ENCODE measurements around the gene CHN1. TPM values are rescaled to one million over a fixed set of nuclear protein-coding genes. Genes with fewer than 3 reads are reported as not detected.

Gene CHN1
- total and polyA plus RNA-seq, 7 donors, result 2.1 to 15.6 (median 11.4) TPM

DNA sequence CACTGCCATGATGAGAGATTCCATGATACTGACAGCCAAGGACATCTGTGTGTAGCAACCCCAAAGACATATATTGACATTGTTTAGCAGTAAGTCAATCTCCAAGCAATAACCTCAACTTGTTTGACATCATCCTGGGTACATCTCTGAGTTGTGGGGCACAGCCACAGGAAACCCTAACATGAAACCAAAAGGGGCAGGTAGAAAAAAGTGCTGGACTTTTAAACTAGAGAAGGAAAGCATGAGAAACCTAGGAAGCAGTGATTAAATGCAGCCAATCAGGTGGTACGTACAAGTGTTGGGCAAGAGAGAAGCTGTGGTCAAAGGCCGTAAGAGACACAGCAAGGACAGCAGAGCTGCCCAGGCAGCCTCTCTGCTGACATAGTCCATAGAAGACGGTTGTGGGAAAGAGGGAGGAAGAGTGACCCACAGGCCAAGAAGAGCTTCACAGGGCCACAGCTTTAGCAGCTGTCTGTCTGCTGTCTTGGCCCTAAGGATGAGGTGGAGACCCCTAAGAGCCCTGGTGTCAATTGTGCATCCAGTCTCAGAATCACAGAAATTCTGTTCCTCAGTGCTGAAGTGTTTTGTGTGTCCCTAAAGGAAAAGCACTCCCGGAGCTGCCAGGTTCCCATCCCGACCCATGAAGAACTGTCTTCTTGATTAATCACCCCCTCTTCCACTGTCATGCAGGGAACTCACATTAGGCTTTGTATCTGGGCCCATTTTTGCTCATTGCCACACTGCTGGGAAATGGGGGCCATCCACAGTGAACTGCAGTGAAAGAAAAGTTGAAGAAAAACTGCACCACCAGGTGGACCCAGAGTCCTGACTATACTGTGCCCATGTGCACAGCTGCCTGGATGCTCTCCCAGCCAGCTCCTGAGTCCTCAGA lies 25.4 kb upstream of the CHN1 start:
- intact Hi-C loops (cut with DNase I), result no loop called here
- no peaks in the 10 kb centered on the region for H3K36me3 ChIP-seq
- no peak for DNase-seq
- 86 to 89% methylated on average over 5 of the region's 5 CpGs for WGBS, 2 donors
- H3K4me1 ChIP-seq, result no peaks in the 10 kb centered on the region
- TF ChIP-seq, protein P1, sequence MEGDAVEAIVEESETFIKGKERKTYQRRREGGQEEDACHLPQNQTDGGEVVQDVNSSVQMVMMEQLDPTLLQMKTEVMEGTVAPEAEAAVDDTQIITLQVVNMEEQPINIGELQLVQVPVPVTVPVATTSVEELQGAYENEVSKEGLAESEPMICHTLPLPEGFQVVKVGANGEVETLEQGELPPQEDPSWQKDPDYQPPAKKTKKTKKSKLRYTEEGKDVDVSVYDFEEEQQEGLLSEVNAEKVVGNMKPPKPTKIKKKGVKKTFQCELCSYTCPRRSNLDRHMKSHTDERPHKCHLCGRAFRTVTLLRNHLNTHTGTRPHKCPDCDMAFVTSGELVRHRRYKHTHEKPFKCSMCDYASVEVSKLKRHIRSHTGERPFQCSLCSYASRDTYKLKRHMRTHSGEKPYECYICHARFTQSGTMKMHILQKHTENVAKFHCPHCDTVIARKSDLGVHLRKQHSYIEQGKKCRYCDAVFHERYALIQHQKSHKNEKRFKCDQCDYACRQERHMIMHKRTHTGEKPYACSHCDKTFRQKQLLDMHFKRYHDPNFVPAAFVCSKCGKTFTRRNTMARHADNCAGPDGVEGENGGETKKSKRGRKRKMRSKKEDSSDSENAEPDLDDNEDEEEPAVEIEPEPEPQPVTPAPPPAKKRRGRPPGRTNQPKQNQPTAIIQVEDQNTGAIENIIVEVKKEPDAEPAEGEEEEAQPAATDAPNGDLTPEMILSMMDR (IDR thresholded peaks at IDR 0.05), result peak in 1 of 4 experiments; percentile 11
- no peak for TF ChIP-seq EP300 (IDR thresholded peaks at IDR 0.05)
- no peaks in the 10 kb centered on the region for H3K27me3 ChIP-seq
- H3K4me3 ChIP-seq, result no peak overlapping the region
- H3K9me3 ChIP-seq, result no peaks in the 10 kb centered on the region
- no peak overlapping the region for H3K27ac ChIP-seq

DNA sequence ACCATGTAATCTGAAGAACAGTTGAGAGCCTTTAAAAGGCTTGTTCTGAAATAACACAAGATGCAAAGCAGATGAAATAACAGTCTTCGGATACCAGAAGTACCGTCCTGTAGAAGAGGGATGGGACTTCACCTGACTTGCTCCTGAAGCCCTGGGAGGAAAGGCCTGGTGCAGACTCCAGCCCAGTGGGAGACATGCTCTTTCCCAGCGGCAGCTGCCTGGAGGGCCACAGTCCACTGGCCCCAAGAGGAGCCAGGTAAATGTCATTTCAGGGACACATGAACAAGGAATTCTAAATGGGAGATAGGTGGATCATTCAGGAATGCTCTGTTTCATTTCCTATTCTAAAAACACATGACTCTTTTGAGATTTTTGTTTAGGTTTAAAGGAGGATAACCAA lies 22.6 kb upstream of the CHN1 start:
- no peak for DNase-seq
- H3K4me3 ChIP-seq, result no peak overlapping the region
- H3K36me3 ChIP-seq, result no peaks in the 10 kb centered on the region
- H3K27me3 ChIP-seq, result no peaks in the 10 kb centered on the region
- 94 to 95% methylated on average over 3 of the region's 3 CpGs for WGBS, 2 donors
- intact Hi-C loops (cut with DNase I), result no loop called here
- TF ChIP-seq EP300 (IDR thresholded peaks at IDR 0.05), result no peak
- no peak for TF ChIP-seq POLR2A (IDR thresholded peaks at IDR 0.05)
- TF ChIP-seq, protein P1 (IDR thresholded peaks at IDR 0.05), result no peak
- no peak for TF ChIP-seq POLR2AphosphoS5 (IDR thresholded peaks at IDR 0.05)
- peak overlapping the region in 3 of 4 donors; percentile 4 to 53 (median 45) for H3K27ac ChIP-seq
- H3K4me1 ChIP-seq, result no peaks in the 10 kb centered on the region
- no peaks in the 10 kb centered on the region for H3K9me3 ChIP-seq

DNA sequence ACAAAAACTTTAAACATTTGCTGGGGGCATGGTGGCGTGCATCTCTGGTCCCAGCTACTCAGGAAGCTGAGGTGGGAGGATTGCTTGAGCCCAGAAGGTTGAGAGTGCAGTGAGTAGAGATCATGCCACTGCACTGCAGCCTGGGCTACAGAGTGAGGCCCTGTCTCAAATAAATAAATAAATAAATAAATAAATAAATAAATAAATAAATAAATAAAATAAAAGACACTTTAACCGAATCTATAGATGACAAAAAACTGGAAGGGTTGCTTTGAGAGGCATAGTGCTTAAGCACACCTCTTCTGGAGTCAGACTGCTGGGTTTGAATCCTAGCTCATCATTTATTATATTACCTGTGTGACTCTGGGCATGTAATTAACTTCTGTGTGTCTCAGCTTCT lies 21.2 kb upstream of the CHN1 start:
- Histone ChIP-seq H3K36me3 (no peaks in the 10 kb centered on the region), H3K4me3 (no peak overlapping the region), H3K27me3 (no peaks in the 10 kb centered on the region), H3K9me3 (no peaks in the 10 kb centered on the region), H3K27ac (no peak overlapping the region), H3K4me1 (no peaks in the 10 kb centered on the region)
- DNase-seq, result no peak
- no peak for TF ChIP-seq POLR2A (IDR thresholded peaks at IDR 0.05)
- TF ChIP-seq POLR2AphosphoS5 (IDR thresholded peaks at IDR 0.05), result no peak
- TF ChIP-seq EP300 (IDR thresholded peaks at IDR 0.05), result no peak
- TF ChIP-seq, protein P1 (IDR thresholded peaks at IDR 0.05), result no peak
- intact Hi-C loops (cut with DNase I), result no loop called here
- WGBS, 2 donors, result 90 to 96% methylated on average over 2 of the region's 2 CpGs

DNA sequence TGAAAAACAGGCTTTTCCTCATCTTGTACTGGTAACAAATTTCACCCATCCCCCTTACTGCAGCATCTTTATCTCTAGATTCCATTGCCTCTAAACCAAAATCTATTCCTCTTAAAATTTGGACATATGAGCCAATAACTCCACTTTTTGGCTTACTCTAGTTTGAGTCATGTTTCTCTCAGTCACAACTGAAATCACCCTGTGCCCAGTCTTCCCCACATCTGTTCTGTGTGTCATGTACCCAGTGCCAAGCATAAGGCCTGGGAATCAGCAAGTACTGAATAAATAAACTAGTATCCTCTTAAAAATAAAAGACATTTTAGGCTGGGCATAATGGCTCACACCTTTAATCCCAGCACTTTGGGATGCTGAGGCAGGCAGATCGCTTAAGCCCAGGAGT lies 20.8 kb upstream of the CHN1 start:
- no peak for DNase-seq
- intact Hi-C loops (cut with DNase I), result no loop called here
- H3K4me3 ChIP-seq, result no peak overlapping the region
- H3K4me1 ChIP-seq, result no peaks in the 10 kb centered on the region
- no peaks in the 10 kb centered on the region for H3K9me3 ChIP-seq
- H3K27ac ChIP-seq, result no peak overlapping the region
- H3K36me3 ChIP-seq, result no peaks in the 10 kb centered on the region
- no peaks in the 10 kb centered on the region for H3K27me3 ChIP-seq
- no peak for TF ChIP-seq EP300 (IDR thresholded peaks at IDR 0.05)
- no peak for TF ChIP-seq POLR2AphosphoS5 (IDR thresholded peaks at IDR 0.05)
- TF ChIP-seq, protein P1 (IDR thresholded peaks at IDR 0.05), result no peak
- no peak for TF ChIP-seq POLR2A (IDR thresholded peaks at IDR 0.05)
- WGBS, 2 donors, result 93 to 94% methylated on average over 1 of the region's 1 CpG

All from sigmoid colon (tissue), 7 donors.